GM12872 (cell line): ENCODE data around the gene IFRD2.

Experiments
- CTCF ChIP-seq: IDR thresholded peaks from 3 replicates; pipeline ENCODE4 v1.5.1; 2011; ENCODE audit warnings: low read depth, mild to moderate bottlenecking, low read length, moderate library complexity; ENCODE audit not compliant: insufficient read depth

The IFRD2 gene

DNA sequence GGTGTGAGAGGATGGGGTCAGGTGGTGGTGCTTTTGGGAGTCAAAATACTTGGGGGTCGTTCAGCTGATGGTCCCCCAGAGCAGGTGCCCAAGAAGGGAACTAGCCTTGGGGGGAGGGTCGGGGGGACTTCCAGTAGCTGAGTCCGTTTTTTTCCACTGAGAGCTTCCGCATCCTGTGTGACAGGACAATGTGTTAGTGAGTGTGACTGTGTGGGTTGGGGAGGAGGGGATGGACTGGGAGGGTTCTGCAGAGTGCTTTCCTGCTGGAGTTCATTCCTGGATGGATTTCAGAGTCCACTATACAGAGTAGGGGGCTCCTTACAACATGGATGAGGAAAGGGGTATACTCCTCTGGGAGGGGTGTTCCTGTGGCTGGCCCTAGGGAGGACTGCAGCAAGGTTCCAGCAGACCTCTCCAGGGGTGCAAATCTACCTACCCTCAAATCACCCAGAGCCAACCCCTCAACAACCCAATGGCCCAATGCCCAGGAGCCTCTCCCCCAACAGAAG lies 30.9 kb upstream of the IFRD2 start:
- TF ChIP-seq CTCF: no peak

DNA sequence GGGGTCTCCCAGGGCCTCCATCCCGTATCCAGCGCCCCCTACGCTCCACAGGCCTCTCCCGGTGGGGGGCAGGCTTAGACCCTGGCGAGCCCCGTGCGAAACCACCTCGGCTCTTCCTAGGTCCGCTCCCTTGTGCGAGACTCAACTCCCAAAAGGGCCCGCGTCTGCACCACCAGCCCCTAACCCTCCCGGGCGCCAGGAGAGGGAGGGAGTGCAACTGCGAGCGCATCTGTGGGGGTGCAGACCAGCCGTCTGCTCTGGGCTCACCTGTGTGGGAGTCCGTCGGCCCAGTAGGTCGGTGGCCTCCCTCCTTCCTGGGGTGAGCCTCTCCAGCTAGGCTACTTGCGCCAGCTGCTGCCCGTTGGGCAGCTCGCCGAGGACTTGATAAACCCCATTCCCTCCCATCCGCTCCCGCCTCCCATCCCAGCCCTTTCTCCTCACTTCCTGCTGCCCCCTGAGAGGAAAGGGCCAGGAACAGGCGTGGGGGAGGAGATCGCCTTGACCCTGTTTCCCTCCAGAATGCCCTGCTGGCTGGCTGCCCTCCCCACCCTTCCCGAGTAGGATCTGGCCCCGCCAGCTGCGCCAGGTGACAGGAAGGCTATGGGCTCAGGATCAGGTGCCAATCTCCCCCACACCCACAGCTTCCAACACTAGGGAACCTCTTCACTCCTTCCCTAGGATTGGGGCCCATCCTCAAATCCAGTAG lies 30.3 kb upstream of the IFRD2 start, which contains the start of gene HYAL2:
Gene HYAL2 (minus strand): TSS at position 360 of the 706 bp plus-strand sequence. CDS start 2,256 bp downstream, outside the sequence.
- TF ChIP-seq CTCF: no peak

DNA sequence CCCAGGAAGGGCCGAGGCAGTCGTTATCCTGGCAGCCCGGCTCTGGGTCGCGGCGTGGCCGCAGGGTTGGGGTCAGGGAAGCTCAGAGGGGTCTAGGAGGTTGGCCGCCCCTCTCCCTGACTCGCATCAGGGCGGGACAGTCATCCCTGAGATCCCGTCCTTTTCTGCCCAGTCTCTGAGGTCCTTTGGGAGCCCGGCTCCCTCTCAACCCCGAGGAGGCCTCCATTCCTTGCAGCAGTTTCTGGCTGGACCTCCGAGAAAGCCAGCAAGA lies 29.8 kb upstream of the IFRD2 start:
- no peak for TF ChIP-seq CTCF

DNA sequence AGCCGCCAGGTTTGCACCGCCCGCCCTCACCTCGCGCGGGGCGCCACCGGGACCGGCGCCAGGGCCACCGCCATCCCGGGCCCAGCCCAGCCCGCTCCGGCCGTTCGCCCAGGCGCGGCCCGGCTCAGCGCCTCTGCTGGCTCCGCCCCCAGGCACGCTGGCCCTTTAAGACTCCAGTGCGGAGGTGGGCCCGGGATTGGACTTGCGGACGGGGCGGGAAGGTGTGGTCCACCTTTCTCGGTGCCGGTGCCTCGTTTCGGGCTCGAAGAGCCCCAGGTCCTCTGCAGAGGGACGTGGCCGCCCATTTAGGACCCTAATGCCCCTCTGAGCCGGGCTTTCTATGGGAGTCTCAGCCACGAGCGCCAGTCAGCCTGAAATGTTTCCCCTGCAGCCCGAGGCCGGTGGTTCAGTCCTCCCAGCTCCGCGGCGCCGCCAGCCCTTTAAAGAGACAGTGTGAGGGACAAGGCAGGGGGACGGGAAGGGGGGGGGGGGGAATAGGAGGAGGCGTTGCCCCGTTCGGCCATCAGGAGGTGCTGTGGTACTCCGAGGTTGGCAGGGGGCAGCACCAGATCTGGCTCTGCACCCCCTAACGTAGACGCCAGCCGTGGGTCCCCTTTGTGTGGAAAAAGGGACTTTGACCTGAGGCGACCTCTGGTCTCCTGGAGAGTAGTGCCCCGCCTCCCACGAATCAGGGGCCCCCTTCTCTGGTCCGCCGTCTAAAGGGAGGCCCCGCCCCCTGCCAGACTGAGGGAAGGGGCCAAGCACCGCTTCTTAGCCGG lies 29.3 kb upstream of the IFRD2 start:
- TF ChIP-seq CTCF: peak; percentile 82

GRCh38 chr3:50320853-50321335 lies 28.7 kb upstream of the IFRD2 start:
- no peak for TF ChIP-seq CTCF

DNA sequence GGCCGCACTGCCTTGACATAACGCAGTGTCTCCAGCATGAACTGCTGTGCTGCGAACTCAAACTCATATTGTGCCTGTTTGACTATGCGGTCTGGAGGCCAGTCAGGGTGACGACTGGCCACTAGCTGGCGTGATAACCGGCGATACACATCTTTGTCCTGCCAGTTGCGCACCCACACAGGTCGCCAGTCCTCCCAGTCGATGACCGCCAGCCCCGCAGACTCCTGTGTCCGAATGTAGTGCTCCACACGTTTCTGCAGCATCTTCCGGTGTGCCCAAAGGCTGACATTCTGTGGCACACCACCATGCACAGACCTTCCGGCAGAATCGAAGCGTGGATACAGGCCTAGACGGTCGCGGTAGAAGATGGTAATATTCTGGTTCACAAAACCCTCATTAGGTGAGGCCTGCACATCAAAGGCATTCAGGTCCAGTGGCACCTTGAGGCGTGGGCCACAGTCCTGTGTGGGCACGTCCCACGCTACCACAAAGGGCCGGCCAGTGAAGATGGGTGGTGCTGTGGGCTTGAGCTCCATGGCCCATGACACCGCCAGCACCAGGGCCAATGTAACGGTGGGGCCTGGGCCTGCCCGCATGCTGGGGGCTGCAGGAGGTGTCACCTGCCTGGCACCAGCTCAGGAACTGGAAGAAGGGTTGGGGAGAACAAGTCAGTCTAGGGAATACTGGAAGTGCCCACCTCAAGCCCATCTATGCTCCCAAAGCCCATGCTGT lies 27.8 kb upstream of the IFRD2 start:
- TF ChIP-seq CTCF: no peak
